Measurements from ENCODE around the gene KCP.
A peak's percentile ranks its signal among the peaks of the same experiment; 100 is the strongest.

KCP gene

GRCh38 chr7:128884561-128885369 is 25.7 kb downstream of the KCP start:
- no peak for DNase-seq (ENCODE audit: low read depth)
- no peak for TF ChIP-seq CTCF (IDR thresholded peaks at IDR 0.05; ENCODE audit: insufficient read depth, low read depth, low read length, missing control alignments)
- H3K4me3 ChIP-seq (ENCODE audit: low read depth, low read length): no peak overlapping the region

- H3K4me3 ChIP-seq (ENCODE audit: low read depth, low read length): peak overlapping the region; percentile 74
- DNase-seq (ENCODE audit: low read depth): peak; percentile 90
- TF ChIP-seq CTCF (IDR thresholded peaks at IDR 0.05; ENCODE audit: insufficient read depth, low read depth, low read length, missing control alignments): peak; percentile 84
Measured at GRCh38 chr7:128883622-128884448, 26.7 kb downstream of the KCP start.

- H3K4me3 ChIP-seq (ENCODE audit: low read depth, low read length): no peak overlapping the region
- TF ChIP-seq CTCF (IDR thresholded peaks at IDR 0.05; ENCODE audit: insufficient read depth, low read depth, low read length, missing control alignments): no peak
- DNase-seq (ENCODE audit: low read depth): no peak
Measured at GRCh38 chr7:128882134-128882533, 28.4 kb downstream of the KCP start.

- H3K4me3 ChIP-seq (ENCODE audit: low read depth, low read length): no peak overlapping the region
- DNase-seq (ENCODE audit: low read depth): no peak
- TF ChIP-seq CTCF (IDR thresholded peaks at IDR 0.05; ENCODE audit: insufficient read depth, low read depth, low read length, missing control alignments): no peak
Measured at GRCh38 chr7:128881458-128882125, 28.9 kb downstream of the KCP start.

- TF ChIP-seq CTCF (IDR thresholded peaks at IDR 0.05; ENCODE audit: insufficient read depth, low read depth, low read length, missing control alignments): no peak
- DNase-seq (ENCODE audit: low read depth): no peak
- no peak overlapping the region for H3K4me3 ChIP-seq (ENCODE audit: low read depth, low read length)
Measured at GRCh38 chr7:128880791-128881457, 29.6 kb downstream of the KCP start.

DNA sequence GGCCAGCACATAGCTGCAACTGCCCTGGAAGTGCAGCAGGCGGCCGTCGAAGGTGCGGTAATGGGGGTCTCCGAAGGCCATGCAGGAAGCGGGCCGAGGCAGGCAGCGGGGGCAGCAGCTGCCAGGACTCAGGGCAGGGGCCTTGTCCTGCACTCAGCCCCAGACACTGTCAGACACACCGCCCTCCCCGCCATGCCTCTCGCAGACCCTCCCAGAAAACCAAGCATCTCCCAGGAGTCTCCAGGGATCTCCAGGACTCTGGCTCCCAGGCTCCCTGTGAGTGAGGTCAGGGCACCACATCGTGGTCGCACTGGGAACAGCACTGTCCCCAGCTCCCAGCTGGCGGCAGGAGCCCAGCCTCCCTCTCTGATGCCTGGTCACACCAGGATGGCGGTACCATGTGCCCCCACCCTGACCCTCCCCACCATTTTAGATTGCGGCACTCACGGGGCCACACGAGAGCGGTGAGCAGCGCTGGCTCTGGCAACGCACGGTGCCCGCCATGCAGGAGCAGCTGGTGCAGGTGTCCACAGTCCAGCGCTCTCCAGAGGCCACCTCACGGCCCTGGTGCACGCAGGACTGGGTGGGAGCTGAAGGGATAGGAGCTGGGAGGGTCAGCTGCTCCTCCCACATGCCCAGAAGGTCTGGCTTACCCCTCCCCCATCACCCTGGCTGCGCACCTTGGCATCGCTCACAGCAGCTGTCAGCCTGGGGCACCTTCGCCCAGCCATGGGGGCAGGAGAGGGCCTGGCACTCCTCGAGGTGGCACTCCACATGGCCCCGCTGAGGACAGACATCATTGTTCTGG is 30.4 kb downstream of the KCP start:
- H3K4me3 ChIP-seq (ENCODE audit: low read depth, low read length): no peak overlapping the region
- DNase-seq (ENCODE audit: low read depth): no peak
- peak; percentile 17 for TF ChIP-seq CTCF (IDR thresholded peaks at IDR 0.05; ENCODE audit: insufficient read depth, low read depth, low read length, missing control alignments)
